ENCODE data around the gene RDH14.

The RDH14 gene

DNA sequence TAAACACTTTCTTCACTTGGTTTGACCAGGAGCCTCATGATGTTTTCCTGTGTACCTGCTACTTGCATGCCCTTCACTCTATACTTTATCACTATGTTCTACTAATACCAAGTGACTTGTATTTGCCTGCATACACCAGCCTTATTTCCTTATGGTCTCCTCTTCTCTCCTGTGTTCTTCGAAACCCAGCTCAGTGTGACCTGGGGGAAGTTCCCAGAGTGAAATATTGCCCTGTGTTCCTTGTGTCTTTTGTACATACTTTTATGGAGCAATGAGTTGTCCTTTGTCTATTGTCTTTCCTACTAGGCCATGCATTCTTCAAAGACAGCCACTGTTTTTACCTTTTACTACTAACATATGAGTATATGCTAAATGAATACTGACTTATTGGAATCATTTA lies 28.3 kb upstream of the RDH14 start:
- TF ChIP-seq, protein P1, sequence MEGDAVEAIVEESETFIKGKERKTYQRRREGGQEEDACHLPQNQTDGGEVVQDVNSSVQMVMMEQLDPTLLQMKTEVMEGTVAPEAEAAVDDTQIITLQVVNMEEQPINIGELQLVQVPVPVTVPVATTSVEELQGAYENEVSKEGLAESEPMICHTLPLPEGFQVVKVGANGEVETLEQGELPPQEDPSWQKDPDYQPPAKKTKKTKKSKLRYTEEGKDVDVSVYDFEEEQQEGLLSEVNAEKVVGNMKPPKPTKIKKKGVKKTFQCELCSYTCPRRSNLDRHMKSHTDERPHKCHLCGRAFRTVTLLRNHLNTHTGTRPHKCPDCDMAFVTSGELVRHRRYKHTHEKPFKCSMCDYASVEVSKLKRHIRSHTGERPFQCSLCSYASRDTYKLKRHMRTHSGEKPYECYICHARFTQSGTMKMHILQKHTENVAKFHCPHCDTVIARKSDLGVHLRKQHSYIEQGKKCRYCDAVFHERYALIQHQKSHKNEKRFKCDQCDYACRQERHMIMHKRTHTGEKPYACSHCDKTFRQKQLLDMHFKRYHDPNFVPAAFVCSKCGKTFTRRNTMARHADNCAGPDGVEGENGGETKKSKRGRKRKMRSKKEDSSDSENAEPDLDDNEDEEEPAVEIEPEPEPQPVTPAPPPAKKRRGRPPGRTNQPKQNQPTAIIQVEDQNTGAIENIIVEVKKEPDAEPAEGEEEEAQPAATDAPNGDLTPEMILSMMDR (IDR thresholded peaks at IDR 0.05; ENCODE audit: low read depth, low read length): no peak
- DNase-seq (ENCODE audit: extremely low read depth, low read depth): no peak

DNA sequence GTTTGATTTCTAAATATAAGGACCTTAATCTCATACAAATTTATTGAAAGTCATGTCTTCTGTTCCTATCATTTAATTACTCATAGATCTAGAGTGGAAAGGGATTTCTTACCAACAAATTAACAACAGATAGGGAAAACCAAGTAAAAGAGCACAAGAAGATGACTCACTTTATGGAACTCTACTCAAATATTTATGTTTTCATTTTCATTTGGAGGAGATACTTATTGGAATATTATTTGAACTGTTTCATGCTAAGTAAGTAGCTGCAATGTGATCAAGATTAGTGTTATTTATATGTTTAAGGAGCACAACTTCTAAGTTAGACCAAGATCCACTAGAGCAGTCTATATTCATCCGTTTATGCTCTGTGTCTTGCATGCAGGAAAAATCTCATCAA lies 27.6 kb upstream of the RDH14 start:
- no peak for DNase-seq (ENCODE audit: extremely low read depth, low read depth)
- TF ChIP-seq, protein P1 (IDR thresholded peaks at IDR 0.05; ENCODE audit: low read depth, low read length): no peak

DNA sequence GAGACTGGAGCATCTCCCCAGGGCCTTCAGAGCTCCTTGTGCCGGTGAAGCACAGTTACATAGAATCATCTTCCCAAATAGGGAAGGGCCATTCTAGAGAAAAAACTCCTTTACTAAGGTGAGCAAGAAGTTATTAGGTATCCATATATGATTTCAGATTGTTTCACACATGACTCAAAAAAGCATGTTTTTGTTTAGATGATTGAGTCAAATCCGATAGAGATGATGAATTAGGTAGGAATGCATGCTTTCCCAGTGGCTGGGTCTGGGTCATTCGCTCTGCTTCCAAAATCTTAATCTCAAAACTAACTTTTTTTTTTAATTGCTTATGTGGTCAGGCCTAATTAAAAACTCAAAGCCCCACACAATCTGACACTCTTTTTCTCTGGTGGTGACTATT lies 25.1 kb upstream of the RDH14 start:
- TF ChIP-seq, protein P1 (IDR thresholded peaks at IDR 0.05; ENCODE audit: low read depth, low read length): no peak
- no peak for DNase-seq (ENCODE audit: extremely low read depth, low read depth)

DNA sequence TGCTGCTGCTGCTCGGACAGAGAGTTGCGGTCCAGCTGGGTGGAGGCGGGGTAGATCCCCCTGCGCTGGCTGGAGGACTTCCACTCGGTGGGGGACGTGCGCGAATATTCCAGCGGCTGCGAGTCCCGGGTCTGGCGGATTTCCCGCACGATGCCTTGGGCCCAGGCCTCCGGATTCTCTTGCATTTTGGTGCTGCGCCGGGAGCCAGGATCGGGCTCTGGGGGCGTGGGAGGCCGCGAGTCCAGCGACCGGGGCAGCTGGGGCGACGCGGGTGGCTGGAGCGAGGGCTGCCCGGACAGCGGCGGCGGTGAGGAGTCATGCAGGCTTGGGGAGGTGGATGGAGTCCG lies 24.1 kb upstream of the RDH14 start:
- DNase-seq (ENCODE audit: extremely low read depth, low read depth): no peak
- TF ChIP-seq, protein P1 (IDR thresholded peaks at IDR 0.05; ENCODE audit: low read depth, low read length): no peak

DNA sequence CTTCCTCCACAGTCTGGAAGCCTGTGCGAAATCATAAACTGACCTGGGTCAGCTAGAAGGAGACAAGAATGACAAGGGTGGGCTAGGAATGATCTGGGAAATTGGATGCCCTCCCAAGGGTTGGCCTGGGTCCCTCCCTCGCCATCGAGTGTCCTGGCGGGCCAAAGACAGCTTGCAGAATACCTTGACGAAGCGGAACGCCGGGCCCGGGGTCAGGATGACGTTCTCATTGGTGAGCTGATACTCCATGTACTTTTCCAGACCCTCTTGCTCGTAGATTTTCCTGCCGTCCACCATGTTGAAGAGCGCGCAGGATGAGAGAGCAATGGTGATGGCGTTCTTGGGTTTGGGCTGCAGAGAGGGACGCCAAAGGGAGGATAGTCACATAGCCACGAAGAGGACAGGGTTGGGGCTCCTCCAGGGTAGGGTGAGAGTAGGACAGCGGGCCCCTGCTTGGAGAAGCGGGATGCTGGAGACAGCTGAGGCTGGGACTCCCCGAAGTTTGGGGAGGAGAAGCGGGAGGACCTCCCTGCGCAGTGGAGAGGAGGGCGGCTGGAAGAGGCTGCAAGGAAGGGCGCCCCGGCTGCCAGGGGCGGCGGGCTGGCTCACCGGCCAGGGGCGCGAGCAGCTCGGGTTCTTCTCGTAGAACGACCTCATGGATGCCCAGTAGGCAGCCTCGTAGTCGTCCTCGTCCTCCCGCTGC lies 23.6 kb upstream of the RDH14 start:
- no peak for DNase-seq (ENCODE audit: extremely low read depth, low read depth)

DNA sequence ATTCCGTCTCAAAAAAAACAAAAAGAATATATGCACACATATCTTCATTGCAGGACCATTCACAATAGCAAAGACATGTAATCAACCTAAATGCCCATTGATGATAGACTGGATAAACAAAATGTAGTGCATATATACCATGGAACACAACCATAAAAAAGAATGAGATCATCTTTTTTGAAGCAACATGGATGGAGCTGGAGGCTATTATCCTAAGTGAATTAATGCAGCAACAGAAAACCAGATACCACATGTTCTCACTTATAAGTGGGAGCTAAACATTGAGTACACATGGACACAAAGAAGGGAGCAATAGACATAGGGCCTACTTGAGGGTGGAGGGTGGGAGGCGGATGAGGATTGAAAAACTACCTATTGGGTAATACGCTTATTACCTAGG lies 20.2 kb upstream of the RDH14 start:
- DNase-seq (ENCODE audit: extremely low read depth, low read depth): no peak
- TF ChIP-seq, protein P1 (IDR thresholded peaks at IDR 0.05; ENCODE audit: low read depth, low read length): no peak

More for the DNA sequence above, 23.6 kb upstream of the RDH14 start:
- TF ChIP-seq, protein P1 (IDR thresholded peaks at IDR 0.05; ENCODE audit: low read depth, low read length): no peak

DNA sequence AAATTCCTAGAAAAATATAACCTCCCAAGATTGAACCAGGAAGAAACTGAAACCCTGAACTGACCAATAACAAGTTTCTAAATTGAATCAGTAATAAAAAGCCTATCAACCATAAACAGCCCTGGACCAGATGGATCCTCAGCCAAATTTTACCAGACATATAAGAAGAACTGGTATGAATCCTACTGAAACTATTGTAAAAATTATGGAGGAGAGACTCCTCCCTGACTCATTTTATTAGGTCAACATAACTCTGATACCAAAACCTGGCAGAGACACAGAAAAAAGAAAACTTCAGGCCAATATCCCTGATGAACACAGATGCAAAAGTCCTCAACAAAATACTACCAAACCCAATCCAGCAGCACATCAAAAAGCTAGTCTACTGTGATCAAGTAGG lies 17.6 kb upstream of the RDH14 start:
- TF ChIP-seq, protein P1 (IDR thresholded peaks at IDR 0.05; ENCODE audit: low read depth, low read length): no peak
- no peak for DNase-seq (ENCODE audit: extremely low read depth, low read depth)
